NCI-H2081 (cell line): ENCODE results near the gene CEP85.
"Not testable (repeated sequence)": the region's sequence is repeated elsewhere in the genome, so short reads cannot be mapped to it uniquely, and the experiment has no call there.

Experiments used
- DNase-seq, 2 experiments: peaks; one replicate each; lab custom pipeline; 2025; lab: John Stamatoyannopoulos, UW

The CEP85 gene

GRCh38 chr1:26221094-26221493, 12.9 kb upstream of the CEP85 start:
- DNase-seq, result no peak

- DNase-seq, result no peak
These were observed 9.4 kb upstream of the CEP85 start for GRCh38 chr1:26224606-26225005.

DNA sequence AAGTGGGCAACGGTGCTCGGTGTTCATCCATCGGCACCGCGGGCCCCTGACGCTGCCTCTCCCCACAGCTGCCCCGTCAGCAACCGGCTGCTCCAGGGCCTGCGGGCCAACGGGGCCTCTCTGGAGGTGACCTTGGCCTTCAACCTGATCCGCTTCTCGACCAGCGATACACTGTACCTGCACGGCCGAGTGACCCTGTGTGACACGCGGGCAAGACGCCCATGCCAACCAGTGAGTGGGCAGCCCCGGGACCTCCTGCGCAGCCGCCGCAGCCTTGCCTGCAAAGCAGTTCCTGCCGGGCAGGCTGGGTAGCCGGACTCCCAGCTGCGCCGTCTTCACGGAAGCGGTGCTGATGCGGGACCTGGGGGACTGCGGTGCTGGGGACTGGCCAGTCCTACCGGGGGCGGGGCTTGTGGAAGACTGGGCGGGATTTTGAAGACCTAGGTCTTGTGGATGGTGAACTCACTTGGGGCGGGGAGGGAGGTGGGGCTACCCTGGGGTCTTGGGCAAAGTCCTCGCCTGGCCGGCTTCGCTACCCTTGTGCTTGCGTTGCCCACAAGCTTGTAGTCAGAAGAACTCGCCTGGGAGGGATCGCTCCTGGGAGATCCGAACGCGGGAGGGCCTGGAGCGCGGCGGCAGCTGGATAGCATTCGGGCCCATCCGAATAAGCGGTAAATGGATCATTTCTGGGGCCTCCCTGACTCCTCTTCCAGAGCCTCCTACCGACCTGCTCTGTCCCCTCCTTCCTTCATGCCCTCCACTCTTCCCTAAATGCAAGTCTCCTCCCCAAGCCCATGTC, 8.8 kb upstream of the CEP85 start:
- no peak for DNase-seq

GRCh38 chr1:26230682-26231081, 3.3 kb upstream of the CEP85 start:
- DNase-seq, result not testable (repeated sequence)

- peak in 1 of 2 experiments; percentile 22 for DNase-seq
These were observed 807 bp downstream of the CEP85 start for GRCh38 chr1:26234644-26235370.

DNA sequence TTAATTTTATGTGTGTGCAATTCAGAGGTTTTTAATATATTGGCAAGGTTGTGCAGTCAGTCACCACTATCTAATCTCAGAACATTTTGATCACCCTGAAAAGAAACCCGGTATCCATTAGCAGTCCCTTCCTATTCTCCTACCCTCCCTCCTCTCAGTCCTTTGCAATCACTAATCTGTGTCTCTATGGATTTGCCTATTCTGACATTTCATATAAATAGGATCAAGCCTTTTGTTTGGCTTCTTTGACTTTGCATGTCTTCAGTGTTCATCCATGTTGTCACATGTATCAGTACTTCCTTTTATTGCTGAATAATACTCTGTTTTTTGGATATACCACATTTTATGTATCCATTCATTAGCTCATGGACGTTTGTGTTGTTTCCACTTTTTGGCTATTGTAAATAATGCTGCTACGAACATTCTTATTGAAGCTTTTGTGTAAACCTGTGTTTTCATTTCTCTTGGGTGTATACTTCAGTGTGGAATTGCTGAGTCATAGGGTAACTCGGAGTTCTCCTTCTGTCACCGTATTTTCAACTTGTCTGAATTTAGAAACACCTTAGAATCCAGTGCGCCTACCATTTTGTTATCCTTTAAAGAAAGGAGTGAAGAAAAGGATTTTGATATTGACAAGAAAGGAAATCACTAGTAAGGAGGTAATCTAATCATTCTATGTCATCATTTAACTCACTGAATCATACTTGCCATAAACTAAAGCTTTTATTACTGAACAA, 3.4 kb downstream of the CEP85 start:
- DNase-seq, result no peak

- DNase-seq, result no peak
These were observed 5.9 kb downstream of the CEP85 start for GRCh38 chr1:26239936-26240335.

- DNase-seq, result no peak
These were observed 18.7 kb downstream of the CEP85 start for GRCh38 chr1:26252718-26253117.

- no peak for DNase-seq
These were observed 20.4 kb downstream of the CEP85 start for GRCh38 chr1:26254404-26254803.

- no peak for DNase-seq
These were observed 23.2 kb downstream of the CEP85 start for GRCh38 chr1:26257222-26257621.

GRCh38 chr1:26259005-26259404, 25.0 kb downstream of the CEP85 start:
- DNase-seq, result no peak

DNA sequence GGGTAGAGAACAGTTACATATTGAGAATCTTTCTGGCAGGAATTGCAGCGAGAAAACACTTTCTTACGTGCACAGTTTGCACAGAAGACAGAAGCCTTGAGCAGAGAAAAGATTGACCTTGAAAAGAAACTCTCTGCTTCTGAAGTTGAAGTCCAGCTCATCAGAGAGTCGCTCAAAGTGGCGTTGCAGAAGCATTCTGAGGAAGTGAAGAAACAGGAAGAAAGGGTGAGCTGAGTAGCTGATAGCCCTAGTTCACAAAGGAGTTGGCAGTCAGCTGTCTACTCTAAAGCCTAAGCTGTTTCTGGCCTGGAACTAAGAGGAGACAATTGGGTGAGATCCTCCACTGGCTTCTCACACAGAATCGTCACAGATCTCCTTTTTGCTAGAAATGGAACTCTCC, 25.6 kb downstream of the CEP85 start:
- no peak for DNase-seq

DNA sequence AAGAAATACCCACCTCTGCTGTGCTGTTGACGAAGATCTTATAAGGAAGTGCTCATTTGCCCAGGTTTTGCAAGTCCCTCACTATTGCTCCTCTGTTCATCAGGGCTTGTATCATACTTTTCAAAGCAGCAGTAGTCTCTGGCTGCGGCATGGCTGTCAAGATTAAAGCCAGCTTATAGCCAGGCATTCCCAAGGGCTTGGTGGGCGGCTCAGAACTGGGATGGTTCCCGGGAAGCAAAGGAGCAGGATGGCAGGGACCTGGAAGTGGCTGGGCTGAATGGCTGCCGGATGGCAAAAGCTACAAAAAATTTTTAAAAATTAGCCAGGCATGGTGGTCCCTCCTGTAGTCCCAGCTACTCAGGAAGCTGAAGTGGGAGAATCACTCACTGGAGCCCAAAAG, 29.2 kb downstream of the CEP85 start:
- DNase-seq, result no peak

GRCh38 chr1:26265405-26265804, 31.4 kb downstream of the CEP85 start:
- no peak for DNase-seq

DNA sequence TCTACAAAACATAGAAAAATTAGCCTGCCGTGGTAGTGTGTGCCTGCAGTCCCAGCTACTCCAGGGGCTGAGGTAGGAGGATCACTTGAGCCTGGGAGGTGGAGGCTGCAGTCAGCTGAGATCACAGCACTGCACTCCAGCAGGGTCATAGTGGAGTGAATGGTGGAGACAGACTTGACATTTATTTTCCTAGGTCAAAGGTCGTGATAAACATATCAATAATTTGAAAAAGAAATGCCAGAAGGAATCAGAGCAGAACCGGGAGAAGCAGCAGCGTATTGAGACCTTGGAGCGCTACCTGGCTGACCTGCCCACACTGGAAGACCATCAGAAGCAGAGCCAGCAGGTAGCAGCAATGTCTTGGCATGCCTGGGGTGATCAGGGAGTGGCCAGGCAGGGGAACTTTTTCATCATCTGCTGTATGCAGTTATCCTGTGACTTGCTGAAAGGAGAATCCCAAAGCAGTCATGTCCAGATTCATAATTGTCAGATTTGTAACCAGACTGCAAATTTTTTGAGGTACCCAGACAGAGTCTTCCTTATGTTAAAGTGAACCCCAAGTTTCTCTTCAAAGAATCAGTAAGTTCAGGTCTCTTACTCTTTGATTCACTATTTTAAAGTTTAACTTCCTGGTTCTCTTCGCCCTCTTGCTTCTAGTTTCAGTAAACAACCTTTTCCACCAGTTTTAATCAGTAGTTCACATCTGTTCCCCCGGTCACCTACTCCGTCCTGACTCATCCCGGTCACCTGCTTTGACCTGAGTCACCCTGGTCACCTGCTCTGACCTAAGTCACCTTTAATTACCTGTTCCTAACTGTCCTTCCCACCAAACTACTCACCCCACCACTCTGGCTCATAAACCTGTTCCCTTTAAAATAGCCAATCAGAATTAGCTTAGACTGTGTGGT, 34.5 kb downstream of the CEP85 start:
- DNase-seq, result no peak

- DNase-seq, result no peak
These were observed 35.2 kb downstream of the CEP85 start for GRCh38 chr1:26269198-26269550.

- no peak for DNase-seq
These were observed 40.9 kb downstream of the CEP85 start for GRCh38 chr1:26274801-26275425.

DNA sequence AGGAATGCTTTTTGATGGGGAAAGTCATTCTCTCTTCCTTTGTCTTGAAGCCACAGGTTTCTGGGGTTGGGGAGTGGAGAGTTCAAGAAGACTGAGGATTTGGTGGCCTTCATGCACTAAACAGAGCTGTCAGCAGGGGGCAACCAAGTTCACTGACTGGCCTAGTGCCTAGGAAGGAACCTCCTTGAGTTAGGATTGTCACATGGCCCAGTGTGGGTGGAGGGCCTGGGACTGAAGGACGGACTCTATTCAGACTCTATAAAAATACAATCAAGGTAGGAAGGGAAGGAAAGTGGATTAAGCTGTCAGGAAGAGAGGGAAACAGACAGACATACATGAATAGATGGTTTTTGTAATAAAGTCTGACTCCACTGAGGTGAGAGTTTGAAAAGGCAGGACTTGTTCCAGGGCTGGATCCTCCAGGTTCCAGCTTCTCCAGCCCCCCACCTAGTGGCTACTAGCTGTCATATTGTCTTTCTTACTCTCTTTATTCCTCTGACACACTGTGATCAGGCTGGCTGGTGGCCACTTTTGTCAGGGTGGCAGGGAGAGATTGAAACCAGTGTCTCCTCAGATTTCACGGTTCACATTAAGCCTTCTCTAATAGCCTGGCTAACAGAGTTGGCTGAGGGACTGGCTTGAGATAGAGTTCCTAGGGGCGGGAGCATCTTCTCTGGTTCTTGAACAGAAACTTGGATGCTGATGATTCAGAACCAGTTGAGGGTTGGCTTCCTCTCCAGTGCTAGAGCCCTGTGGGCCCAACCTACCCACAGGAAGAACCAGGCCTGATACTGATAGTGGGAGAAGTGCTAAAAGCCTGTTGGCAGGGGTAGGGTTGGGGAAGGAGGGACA, 41.8 kb downstream of the CEP85 start:
- DNase-seq, result peak; percentile 28 to 57

DNA sequence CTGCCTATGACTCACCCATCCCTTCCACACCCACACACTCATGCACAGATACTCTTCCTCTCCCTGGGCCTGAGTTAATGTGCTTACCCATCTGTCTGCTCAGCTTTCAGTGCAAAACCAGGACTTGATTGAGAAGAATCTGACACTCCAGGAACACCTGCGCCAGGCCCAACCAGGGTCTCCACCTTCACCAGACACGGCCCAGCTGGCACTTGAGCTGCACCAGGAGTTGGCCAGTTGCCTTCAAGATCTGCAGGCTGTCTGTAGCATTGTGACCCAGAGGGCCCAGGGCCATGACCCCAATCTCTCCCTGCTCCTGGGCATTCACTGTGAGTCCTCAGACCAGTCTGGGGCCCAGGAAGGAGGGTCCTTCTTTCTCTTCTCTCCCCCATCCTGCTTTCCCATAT, 42.4 kb downstream of the CEP85 start:
- no peak for DNase-seq

DNA sequence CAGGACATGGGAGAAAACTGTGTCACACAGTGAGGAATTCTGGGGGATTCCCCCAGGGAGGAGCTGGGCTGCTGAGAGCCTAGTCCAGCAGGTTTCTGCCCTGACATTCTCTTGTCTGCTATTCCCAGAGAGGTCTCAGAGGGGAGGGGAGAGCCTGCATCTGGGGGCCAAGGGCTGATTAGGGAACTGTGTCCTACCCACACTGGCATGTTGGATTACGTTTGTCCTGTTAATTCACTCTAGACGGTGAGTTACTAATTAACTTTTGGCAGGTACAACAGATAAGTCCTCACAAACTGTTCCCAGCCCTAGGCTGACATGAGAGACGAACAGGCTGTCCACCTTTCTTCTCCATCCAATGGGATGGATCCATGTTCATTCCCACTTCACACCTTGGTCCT, 43.3 kb downstream of the CEP85 start:
- no peak for DNase-seq
